KMS-11 (cell line): ENCODE data around the gene SETBP1.

ENCODE experiments used
- H2AFZ ChIP-seq: fragments of 200-600 bp; sonication (generic); 2 replicates; pipeline ENCODE4 v1.6.1; 2016; ENCODE audit warnings: antibody characterized with exemption, mixed run types, low read depth
- H3K27ac ChIP-seq: fragments of 200-600 bp; sonication (generic); 2 replicates; pipeline ENCODE4 v1.6.1; 2016; ENCODE audit warnings: mild to moderate bottlenecking, mixed run types
- H3K27me3 ChIP-seq: fragments of 200-600 bp; sonication (generic); 2 replicates; pipeline ENCODE4 v1.6.1; 2017; ENCODE audit warnings: mild to moderate bottlenecking, low read depth, mixed run types, moderate library complexity; ENCODE audit not compliant: insufficient read depth
- H3K36me3 ChIP-seq: fragments of 200-600 bp; sonication (generic); 2 replicates; pipeline ENCODE4 v1.6.1; 2017; ENCODE audit warnings: mild to moderate bottlenecking, mixed run types; ENCODE audit not compliant: insufficient read depth
- H3K4me1 ChIP-seq: fragments of 200-600 bp; sonication (generic); 2 replicates; pipeline ENCODE4 v1.6.1; 2016; ENCODE audit warnings: mild to moderate bottlenecking, low read depth, mixed run types; ENCODE audit not compliant: poor library complexity, severe bottlenecking
- H3K4me2 ChIP-seq: fragments of 200-600 bp; sonication (generic); 2 replicates; pipeline ENCODE4 v1.7.0; 2016; ENCODE audit warnings: mild to moderate bottlenecking, mixed run types
- H3K4me3 ChIP-seq: fragments of 200-600 bp; sonication (generic); IDR thresholded peaks from 2 replicates; pipeline ENCODE4 v1.6.1; 2017; ENCODE audit warnings: low read depth, low read length, mixed read lengths; ENCODE audit not compliant: insufficient read depth
- H3K79me2 ChIP-seq: fragments of 200-600 bp; sonication (generic); 2 replicates; pipeline ENCODE4 v1.6.1; 2016; ENCODE audit warnings: low read depth, mixed run types; ENCODE audit not compliant: insufficient read depth
- H3K9ac ChIP-seq: fragments of 200-600 bp; sonication (generic); 2 replicates; pipeline ENCODE4 v1.6.1; 2016; ENCODE audit warnings: mild to moderate bottlenecking, mixed run types
- H4K20me1 ChIP-seq: fragments of 200-600 bp; sonication (generic); 2 replicates; pipeline ENCODE4 v1.6.1; 2016; ENCODE audit warnings: mild to moderate bottlenecking, mixed run types; ENCODE audit not compliant: insufficient read depth
- TF ChIP-seq, protein P1 (sequence below): fragments of 200-600 bp; sonication (generic); conservative IDR thresholded peaks from 2 replicates; pipeline ENCODE4 v1.6.1; 2017; ENCODE audit warnings: low read depth, mild to moderate bottlenecking, antibody characterized with exemption, low read length, moderate library complexity, mixed read lengths

SETBP1 gene

DNA sequence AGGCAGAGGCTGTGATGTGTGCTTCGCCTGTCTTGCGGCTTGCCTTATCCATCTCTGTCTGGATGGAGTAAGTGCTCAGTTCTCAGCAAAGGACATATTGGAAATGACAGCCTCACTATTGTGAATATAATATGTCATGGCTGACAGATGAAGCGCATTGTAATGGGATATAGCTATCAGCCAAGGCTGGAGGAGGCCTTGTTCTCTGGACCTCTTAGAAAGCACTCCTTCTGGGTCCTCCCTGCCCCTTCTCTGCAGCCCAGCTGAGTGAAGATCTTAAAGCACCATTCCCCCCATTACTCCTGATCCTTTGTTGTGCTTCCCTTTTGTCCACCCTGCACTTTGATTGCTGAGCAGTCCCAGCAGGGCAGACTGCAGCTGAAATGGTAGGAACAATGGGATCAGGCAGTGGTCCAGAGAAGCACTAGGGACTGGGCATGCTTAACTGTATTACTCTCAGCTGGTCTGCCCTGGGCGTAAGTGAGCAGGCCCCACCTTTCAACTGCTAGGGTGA is 265.3 kb downstream of the SETBP1 start:
- no peak overlapping the region for H2AFZ ChIP-seq
- H3K27me3 ChIP-seq = no peaks in the 10 kb centered on the region
- TF ChIP-seq, protein P1, sequence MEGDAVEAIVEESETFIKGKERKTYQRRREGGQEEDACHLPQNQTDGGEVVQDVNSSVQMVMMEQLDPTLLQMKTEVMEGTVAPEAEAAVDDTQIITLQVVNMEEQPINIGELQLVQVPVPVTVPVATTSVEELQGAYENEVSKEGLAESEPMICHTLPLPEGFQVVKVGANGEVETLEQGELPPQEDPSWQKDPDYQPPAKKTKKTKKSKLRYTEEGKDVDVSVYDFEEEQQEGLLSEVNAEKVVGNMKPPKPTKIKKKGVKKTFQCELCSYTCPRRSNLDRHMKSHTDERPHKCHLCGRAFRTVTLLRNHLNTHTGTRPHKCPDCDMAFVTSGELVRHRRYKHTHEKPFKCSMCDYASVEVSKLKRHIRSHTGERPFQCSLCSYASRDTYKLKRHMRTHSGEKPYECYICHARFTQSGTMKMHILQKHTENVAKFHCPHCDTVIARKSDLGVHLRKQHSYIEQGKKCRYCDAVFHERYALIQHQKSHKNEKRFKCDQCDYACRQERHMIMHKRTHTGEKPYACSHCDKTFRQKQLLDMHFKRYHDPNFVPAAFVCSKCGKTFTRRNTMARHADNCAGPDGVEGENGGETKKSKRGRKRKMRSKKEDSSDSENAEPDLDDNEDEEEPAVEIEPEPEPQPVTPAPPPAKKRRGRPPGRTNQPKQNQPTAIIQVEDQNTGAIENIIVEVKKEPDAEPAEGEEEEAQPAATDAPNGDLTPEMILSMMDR = no peak
- H3K4me3 ChIP-seq = no peak overlapping the region
- H3K36me3 ChIP-seq = no peaks in the 10 kb centered on the region
- H4K20me1 ChIP-seq = no peaks in the 10 kb centered on the region
- H3K4me2 ChIP-seq = no peak overlapping the region
- H3K27ac ChIP-seq = no peak overlapping the region
- no peak overlapping the region for H3K9ac ChIP-seq
- H3K4me1 ChIP-seq = no peaks in the 10 kb centered on the region
- H3K79me2 ChIP-seq = peaks cover 15% of the 10 kb centered on the region; the same call in 1 of the 2 replicates

DNA sequence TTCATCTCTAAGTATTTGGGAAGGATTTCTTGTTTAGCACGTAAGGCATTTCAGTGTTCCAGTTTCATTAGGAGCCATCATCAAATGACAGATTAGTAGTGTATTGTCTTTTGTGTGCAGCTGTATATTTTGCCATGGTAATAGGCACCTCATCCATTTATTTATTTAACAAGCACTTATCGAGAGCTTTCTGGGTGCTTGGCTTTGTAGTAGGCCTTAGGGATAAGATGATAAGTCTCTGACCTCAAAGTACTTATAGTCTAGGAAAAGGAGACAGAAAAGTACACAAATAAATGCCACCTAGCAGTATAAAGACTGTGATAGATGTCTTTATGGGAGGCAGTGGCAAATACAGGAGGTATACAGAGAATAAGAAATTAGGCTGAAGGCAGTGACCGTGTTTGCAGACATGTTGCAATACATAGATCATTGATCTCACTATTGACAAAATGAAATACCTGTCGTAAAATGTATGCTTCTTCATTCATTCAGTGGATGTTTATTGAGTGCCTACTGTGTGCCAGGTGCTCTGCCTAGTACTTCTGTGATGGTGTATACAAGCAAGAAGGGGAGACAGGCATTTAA is 265.9 kb downstream of the SETBP1 start:
- H3K79me2 ChIP-seq = peaks cover 10% of the 10 kb centered on the region; the same call in 1 of the 2 replicates

DNA sequence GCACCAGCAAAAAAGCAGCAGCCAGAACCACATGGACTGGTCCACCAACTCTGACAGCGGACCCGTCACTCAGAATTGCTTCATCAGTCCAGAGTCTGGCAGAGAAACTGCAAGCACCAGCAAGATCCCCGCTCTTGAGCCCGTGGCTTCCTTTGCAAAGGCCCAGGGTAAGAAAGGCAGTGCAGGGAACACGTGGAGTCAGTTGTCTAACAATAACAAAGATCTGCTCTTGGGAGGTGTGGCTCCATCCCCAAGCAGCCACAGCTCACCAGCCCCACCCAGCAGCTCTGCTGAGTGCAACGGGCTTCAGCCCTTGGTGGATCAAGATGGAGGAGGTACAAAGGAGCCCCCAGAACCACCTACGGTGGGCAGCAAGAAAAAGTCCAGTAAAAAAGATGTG is 269.3 kb downstream of the SETBP1 start:
- Histone ChIP-seq H2AFZ (no peak overlapping the region), H3K4me2 (no peak overlapping the region)
- TF ChIP-seq, protein P1 = no peak

More for the DNA sequence above, 265.9 kb downstream of the SETBP1 start:
- TF ChIP-seq, protein P1 = no peak
- H4K20me1 ChIP-seq = no peaks in the 10 kb centered on the region
- no peak overlapping the region for H3K9ac ChIP-seq
- H2AFZ ChIP-seq = no peak overlapping the region
- no peak overlapping the region for H3K4me2 ChIP-seq
- H3K36me3 ChIP-seq = no peaks in the 10 kb centered on the region
- no peaks in the 10 kb centered on the region for H3K27me3 ChIP-seq
- H3K4me1 ChIP-seq = no peaks in the 10 kb centered on the region
- no peak overlapping the region for H3K4me3 ChIP-seq
- no peak overlapping the region for H3K27ac ChIP-seq

DNA sequence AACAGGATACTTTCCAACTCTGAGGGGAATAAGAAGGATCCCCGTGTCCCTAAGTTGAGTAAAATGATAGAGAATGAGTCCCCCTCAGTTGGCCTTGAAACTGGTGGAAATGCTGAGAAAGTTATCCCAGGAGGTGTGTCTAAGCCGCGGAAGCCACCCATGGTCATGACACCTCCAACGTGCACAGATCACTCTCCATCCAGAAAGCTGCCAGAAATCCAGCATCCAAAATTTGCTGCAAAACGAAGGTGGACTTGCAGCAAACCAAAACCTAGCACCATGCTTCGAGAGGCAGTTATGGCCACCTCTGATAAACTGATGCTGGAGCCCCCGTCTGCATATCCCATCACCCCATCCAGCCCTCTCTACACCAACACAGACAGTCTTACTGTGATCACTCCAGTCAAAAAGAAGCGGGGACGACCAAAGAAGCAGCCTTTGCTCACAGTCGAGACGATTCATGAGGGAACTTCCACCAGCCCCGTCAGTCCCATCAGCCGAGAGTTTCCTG is 270.1 kb downstream of the SETBP1 start:
- Histone ChIP-seq H3K79me2 (no peaks in the 10 kb centered on the region), H3K4me1 (no peaks in the 10 kb centered on the region), H3K4me3 (no peak overlapping the region), H3K36me3 (no peaks in the 10 kb centered on the region), H3K27me3 (no peaks in the 10 kb centered on the region), H4K20me1 (no peaks in the 10 kb centered on the region), H2AFZ (no peak overlapping the region), H3K27ac (no peak overlapping the region), H3K9ac (no peak overlapping the region), H3K4me2 (no peak overlapping the region)
- TF ChIP-seq, protein P1 = no peak

More for the DNA sequence above, 269.3 kb downstream of the SETBP1 start:
- no peak overlapping the region for H3K4me3 ChIP-seq
- no peak overlapping the region for H3K27ac ChIP-seq
- H3K9ac ChIP-seq = no peak overlapping the region
- no peaks in the 10 kb centered on the region for H3K36me3 ChIP-seq
- no peaks in the 10 kb centered on the region for H3K4me1 ChIP-seq
- H3K27me3 ChIP-seq = no peaks in the 10 kb centered on the region
- no peaks in the 10 kb centered on the region for H4K20me1 ChIP-seq
- no peaks in the 10 kb centered on the region for H3K79me2 ChIP-seq
